ENCODE data around the gene TAC3.
"Not testable (repeated sequence)": the region's sequence is repeated elsewhere in the genome, so short reads cannot be mapped to it uniquely, and the experiment has no call there.

Gene TAC3

GRCh38 chr12:56980268-56980667 lies 36.1 kb downstream of the TAC3 start:
- no peak for DNase-seq

DNA sequence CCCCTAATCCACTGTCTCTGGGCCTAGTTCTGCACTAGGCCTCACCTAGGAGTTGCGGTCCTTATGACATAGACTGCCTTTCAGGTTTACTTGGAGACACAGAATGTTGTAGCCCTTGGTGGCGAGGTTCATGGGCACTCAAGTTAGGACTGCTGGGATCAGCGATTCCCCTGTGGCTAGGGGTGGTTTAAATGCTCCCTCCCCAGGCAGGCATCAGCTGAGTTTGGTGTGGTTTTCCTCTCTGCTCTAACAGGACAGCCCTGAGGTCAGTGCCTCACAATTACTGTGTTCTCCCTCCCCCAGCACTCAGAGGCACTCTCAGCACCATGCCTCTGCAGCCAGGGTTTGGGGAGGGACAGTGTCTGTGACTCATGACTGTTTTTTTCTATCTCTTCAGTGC lies 36.7 kb downstream of the TAC3 start:
- DNase-seq, result no peak

DNA sequence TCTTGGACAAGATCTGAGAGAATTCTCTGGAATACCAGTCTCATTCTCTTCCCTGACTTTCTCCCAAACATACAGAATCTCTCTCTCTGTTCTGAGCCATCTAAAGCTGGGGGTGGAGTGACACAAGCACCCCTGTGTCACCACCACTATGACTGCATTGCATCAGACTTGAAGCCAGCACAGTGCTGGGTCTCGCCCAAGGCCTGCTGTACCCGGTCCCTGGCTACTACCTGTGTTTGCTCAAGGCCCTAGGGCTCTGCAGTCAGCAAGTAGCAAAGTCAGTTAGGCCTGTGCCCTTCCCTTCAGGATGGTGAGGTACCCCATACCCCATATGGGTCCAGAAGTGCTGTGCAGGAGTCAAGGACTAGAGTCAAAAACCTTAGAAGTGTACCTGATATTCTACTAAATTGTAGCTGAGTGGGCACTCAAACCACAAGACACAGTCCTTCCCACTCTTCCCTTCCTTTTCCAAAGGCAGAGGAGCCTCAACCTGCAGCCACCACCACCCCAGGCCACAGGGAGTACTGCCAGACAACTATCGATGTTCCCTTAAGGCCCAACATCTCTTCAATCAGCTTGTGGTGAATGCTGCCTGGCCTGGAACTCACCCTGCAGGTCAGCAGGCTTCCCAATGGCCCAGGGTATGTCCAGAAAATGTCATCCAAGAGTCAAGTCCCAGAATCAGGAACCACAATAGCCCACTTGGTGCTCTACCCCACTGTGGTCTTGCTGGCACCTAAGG lies 37.8 kb downstream of the TAC3 start:
- DNase-seq, result no peak

DNA sequence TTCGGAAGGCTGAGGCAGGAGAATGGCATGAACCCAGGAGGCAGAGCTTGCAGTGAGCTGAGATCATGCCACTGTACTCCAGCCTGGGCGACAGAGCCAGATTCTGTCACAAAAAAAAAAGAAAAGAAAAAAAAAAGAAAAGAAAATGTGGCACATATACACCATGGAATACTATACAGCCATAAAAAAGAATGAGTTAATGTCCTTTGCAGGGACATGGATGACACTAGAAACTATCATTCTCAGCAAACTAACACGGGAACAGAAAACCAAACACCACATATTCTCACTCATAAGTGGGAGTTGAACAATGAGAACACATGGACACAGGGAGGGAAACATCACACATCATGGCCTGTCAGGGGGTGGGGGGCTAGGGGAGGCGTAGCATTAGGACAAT lies 39.0 kb downstream of the TAC3 start:
- not testable (repeated sequence) for DNase-seq

GRCh38 chr12:56974224-56974623 lies 42.1 kb downstream of the TAC3 start:
- not testable (repeated sequence) for DNase-seq

GRCh38 chr12:56968910-56969309 lies 47.4 kb downstream of the TAC3 start:
- DNase-seq, result not testable (repeated sequence)

DNA sequence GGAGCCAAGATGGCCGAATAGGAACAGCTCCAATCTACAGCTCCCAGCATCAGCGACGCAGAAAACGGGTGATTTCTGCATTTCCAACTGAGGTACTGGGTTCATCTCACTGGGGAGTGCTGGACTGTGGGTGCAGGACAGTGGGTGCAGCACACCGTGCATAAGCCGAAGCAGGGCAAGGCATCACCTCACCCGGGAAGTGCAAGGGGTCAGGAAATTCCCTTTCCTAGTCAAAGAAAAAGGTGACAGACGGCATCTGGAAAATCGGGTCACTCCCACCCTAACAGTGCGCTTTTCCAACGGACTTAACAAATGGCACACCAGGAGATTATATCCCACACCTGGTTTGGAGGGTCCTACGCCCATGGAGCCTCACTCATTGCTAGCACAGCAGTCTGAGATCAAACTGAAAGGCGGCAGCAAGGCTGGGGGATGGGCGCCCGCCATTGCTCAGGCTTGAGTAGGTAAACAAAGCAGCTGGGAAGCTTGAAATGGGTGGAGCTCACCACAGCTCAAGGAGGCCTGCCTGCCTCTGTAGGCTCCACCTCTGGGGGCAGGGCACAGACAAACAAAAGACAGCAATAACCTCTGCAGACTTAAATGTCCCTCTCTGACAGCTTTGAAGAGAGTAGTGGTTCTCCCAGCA lies 50.2 kb downstream of the TAC3 start:
- not testable (repeated sequence) for DNase-seq

- not testable (repeated sequence) for DNase-seq
Measured at GRCh38 chr12:56965124-56965523, 51.2 kb downstream of the TAC3 start.

DNA sequence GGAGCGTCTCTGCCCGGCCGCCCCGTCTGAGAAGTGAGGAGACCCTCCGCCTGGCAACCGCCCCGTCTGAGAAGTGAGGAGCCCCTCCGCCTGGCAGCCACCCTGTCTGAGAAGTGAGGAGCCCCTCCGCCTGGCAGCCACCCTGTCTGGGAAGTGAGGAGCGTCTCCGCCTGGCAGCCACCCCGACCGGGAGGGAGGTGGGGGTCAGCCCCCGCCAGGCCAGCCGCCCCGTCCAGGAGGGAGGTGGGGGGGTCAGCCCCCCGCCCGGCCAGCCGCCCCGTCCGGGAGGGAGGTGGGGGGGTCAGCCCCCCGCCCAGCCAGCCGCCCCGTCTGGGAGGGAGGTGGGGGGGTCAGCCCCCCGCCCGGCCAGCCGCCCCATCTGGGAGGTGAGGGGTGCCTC lies 52.8 kb downstream of the TAC3 start:
- not testable (repeated sequence) for DNase-seq

DNA sequence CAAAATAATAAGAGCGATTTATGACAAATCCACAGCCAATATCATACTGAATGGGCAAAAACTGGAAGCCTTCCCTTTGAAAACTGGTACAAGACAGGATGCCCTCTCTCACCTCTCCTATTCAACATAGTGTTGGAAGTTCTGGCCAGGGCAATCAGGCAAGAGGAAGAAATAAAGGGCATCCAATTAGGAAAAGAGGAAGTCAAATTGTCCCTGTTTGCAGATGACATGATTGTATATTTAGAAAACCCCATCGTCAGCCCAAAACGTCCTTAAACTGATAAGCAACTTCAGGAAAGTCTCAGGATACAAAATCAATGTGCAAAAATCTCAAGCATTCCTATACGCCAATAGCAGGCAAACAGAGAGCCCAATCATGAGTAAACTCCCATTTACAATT lies 54.1 kb downstream of the TAC3 start:
- DNase-seq, result not testable (repeated sequence)
